NT2/D1 (cell line): ENCODE measurements around the gene TUBGCP6.

Experiments used
- DNase-seq: peaks from one replicate; pipeline ENCODE4 v3.0.0-alpha.2; 2011; ENCODE audit warnings: low read depth, low spot score
- H3K27me3 ChIP-seq: 2 replicates; pipeline ENCODE4 v1.6.0; 2011; ENCODE audit warnings: mild to moderate bottlenecking; ENCODE audit not compliant: insufficient read length, insufficient read depth
- H3K36me3 ChIP-seq: 2 replicates; pipeline ENCODE4 v1.6.1; 2011; ENCODE audit warnings: mild to moderate bottlenecking, low read length, mixed read lengths; ENCODE audit not compliant: insufficient read depth, insufficient read length
- H3K4me1 ChIP-seq: 2 replicates; pipeline ENCODE4 v1.5.1; 2011; ENCODE audit not compliant: insufficient read depth, insufficient read length
- H3K4me3 ChIP-seq: 2 replicates; pipeline ENCODE4 v1.5.1; 2011; ENCODE audit warnings: low read depth; ENCODE audit not compliant: insufficient read length
- H3K9ac ChIP-seq: 2 replicates; pipeline ENCODE4 v1.6.0; 2011; ENCODE audit warnings: low read depth; ENCODE audit not compliant: insufficient read length
- H3K9me3 ChIP-seq: 2 replicates; pipeline ENCODE4 v1.5.1; 2011; ENCODE audit warnings: mild to moderate bottlenecking, low read length; ENCODE audit not compliant: insufficient read depth
- SUZ12 ChIP-seq: IDR thresholded peaks from 2 replicates; pipeline ENCODE4 v1.6.1; 2011; ENCODE audit not compliant: insufficient read length, insufficient read depth; ENCODE audit errors: extremely low read depth
- YY1 ChIP-seq: IDR thresholded peaks from 2 replicates; pipeline ENCODE4 v1.6.1; 2011; ENCODE audit not compliant: insufficient read length, insufficient read depth
- ZNF274 ChIP-seq: IDR thresholded peaks from 2 replicates; pipeline ENCODE4 v1.6.1; 2011; ENCODE audit warnings: mild to moderate bottlenecking, low read depth, low read length

TUBGCP6 gene

GRCh38 chr22:50182176-50183081 lies 62.4 kb downstream of the TUBGCP6 start:
- no peaks in the 10 kb centered on the region for H3K36me3 ChIP-seq
- H3K4me3 ChIP-seq, result no peak overlapping the region
- no peak for DNase-seq
- H3K4me1 ChIP-seq, result peaks cover 13% of the 10 kb centered on the region
- no peak overlapping the region for H3K9ac ChIP-seq
- no peaks in the 10 kb centered on the region for H3K27me3 ChIP-seq
- TF ChIP-seq SUZ12, result no peak
- TF ChIP-seq ZNF274, result no peak
- TF ChIP-seq YY1, result no peak
- no peaks in the 10 kb centered on the region for H3K9me3 ChIP-seq

DNA sequence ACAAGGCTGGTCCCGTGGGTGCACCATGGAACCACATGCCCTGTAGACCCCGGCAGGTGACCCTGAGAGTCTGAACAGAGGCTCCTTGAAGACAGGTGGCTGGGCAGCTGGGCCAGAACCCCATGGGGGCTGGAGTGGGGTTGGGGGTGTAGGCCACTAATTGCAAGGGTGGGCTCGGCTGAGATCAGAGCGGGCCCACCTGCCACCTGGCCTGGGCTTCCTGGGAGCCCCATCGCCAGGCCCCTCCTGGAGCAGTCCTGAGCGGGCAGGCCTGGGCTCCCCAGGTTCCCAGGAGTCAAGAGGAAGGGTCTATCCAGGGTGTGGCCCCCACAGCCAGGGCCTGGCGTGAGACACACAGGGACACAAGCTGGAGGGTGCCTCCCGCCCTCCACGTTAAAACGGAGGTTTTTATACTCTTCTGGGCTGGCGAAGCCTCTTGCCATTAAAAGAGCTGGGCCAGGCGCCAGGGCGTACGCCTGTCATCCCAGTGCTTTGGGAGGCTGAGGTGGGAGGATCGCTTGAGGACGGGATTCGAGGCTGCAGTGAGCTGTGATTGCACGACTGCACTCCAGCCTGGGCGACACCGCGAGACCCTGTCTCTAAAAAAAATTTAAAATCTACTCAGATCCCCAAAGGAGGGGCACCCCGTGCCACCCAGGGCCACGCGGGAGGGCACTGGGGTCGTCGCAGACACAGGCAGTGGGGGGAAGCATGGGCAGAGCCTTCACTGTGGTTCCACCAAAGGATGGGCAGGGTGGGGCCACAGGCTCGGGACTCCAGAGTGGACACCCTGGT lies 63.9 kb downstream of the TUBGCP6 start:
- DNase-seq, result no peak
- Histone ChIP-seq H3K9ac (no peak overlapping the region), H3K4me1 (peaks cover 11% of the 10 kb centered on the region), H3K9me3 (no peaks in the 10 kb centered on the region), H3K4me3 (no peak overlapping the region), H3K27me3 (no peaks in the 10 kb centered on the region), H3K36me3 (no peaks in the 10 kb centered on the region)
- no peak for TF ChIP-seq YY1
- TF ChIP-seq SUZ12, result no peak
- no peak for TF ChIP-seq ZNF274

DNA sequence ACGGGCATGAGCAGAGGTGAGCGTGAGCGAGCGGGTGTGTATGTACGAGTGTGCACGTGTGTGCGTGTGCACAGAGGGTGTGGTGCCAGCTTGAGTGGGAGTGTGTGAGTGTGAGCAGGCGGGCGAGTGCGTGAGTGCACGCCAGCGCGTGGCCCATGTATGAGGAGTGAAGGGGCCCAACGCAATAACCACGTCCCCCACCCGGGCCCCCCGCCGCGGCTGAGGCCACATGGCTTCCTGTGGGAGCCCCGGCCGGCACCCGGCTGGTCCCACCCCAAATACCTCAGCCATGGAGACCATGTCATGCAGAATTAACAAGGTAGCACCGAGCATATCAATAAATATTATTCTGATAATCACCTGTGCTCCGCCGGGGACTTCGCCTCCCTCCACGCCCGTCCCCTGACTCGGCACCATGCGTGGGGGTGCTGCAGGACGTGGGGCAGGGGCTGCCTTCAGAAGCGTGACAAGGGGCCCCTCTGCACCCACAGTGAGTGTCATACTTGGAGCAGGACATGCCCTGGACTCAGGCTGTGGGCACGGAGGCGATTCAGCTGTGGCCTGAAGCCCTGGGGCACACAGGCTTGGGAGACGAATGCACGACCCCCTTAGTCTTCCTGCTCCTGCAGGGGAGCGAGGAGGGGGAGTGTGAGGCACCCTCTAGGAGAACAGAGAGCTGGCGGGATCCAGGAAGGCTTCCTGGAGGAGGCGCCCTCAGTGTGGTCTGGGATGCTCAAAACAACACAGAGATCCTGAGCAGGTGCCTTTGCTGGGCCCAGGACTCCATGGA lies 64.7 kb downstream of the TUBGCP6 start:
- Histone ChIP-seq H3K9ac (no peak overlapping the region), H3K36me3 (no peaks in the 10 kb centered on the region), H3K4me3 (no peak overlapping the region), H3K27me3 (no peaks in the 10 kb centered on the region), H3K9me3 (no peaks in the 10 kb centered on the region), H3K4me1 (peaks cover 11% of the 10 kb centered on the region)
- TF ChIP-seq SUZ12 (no peak), ZNF274 (no peak), YY1 (no peak)
- no peak for DNase-seq

GRCh38 chr22:50178871-50179869 lies 65.7 kb downstream of the TUBGCP6 start:
- Histone ChIP-seq H3K36me3 (no peaks in the 10 kb centered on the region), H3K27me3 (no peaks in the 10 kb centered on the region), H3K4me3 (no peak overlapping the region), H3K9ac (no peak overlapping the region), H3K9me3 (no peaks in the 10 kb centered on the region), H3K4me1 (peaks cover 10% of the 10 kb centered on the region)
- no peak for DNase-seq
- no peak for TF ChIP-seq SUZ12
- no peak for TF ChIP-seq ZNF274
- TF ChIP-seq YY1, result no peak

- H3K4me3 ChIP-seq, result no peak overlapping the region
- TF ChIP-seq ZNF274 (no peak), YY1 (no peak), SUZ12 (no peak)
- no peaks in the 10 kb centered on the region for H3K36me3 ChIP-seq
- H3K27me3 ChIP-seq, result no peaks in the 10 kb centered on the region
- no peaks in the 10 kb centered on the region for H3K9me3 ChIP-seq
- peaks cover 7% of the 10 kb centered on the region for H3K4me1 ChIP-seq
- H3K9ac ChIP-seq, result no peak overlapping the region
- DNase-seq, result no peak
Measured at GRCh38 chr22:50178471-50178864, 66.4 kb downstream of the TUBGCP6 start.

DNA sequence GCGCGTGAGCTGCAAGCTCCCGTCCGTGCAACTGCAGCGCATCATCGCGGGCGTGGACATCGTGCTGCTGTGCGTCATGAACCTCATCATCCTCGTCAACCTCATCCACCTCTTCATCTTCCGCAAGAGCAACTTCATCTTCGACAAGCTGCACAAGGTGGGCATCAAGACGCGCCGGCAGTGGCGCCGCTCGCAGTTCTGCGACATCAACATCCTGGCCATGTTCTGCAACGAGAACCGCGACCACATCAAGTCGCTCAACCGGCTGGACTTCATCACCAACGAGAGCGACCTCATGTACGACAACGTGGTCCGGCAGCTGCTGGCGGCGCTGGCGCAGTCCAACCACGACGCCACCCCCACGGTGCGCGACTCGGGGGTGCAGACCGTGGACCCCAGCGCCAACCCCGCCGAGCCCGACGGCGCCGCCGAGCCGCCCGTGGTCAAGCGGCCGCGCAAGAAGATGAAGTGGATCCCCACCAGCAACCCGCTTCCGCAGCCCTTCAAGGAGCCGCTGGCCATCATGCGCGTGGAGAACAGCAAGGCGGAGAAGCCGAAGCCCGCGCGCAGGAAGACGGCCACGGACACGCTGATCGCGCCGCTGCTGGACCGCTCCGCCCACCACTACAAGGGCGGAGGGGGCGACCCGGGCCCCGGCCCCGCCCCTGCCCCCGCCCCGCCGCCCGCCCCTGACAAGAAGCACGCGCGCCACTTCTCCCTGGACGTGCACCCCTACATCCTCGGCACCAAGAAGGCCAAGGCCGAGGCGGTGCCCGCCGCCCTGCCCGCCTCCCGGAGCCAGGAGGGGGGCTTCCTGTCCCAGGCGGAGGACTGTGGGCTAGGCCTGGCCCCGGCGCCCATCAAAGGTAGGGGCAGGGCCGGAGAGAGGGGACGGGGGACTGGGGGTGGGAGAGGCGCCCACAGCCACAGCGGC lies 67.0 kb downstream of the TUBGCP6 start:
- Histone ChIP-seq H3K9ac (no peak overlapping the region), H3K9me3 (no peaks in the 10 kb centered on the region), H3K4me3 (no peak overlapping the region), H3K4me1 (peaks cover 7% of the 10 kb centered on the region), H3K36me3 (no peaks in the 10 kb centered on the region), H3K27me3 (no peaks in the 10 kb centered on the region)
- no peak for DNase-seq
- TF ChIP-seq SUZ12 (no peak), ZNF274 (no peak), YY1 (no peak)
